ENCODE results near the gene OR11L1.

DNA sequence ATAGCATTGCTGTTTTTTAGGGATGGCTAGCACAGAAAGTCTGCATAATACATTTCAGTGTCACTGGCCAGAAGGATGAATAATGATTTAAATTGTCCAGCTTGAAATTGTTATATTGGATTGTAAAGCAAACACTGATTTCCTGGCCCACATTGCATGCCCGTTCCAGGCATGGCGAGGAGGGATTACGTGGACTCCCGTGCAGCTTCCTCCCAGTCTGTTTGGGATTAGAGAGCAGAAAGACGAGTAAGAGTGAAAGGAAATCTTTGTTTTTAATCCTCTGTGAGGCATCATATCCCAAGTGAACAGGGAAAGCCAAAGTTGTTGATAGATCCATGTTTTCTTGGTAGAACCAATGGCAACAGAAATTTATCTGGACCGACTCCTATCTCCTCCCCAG is 23.7 kb upstream of the OR11L1 start:
- TF ChIP-seq, protein P1, sequence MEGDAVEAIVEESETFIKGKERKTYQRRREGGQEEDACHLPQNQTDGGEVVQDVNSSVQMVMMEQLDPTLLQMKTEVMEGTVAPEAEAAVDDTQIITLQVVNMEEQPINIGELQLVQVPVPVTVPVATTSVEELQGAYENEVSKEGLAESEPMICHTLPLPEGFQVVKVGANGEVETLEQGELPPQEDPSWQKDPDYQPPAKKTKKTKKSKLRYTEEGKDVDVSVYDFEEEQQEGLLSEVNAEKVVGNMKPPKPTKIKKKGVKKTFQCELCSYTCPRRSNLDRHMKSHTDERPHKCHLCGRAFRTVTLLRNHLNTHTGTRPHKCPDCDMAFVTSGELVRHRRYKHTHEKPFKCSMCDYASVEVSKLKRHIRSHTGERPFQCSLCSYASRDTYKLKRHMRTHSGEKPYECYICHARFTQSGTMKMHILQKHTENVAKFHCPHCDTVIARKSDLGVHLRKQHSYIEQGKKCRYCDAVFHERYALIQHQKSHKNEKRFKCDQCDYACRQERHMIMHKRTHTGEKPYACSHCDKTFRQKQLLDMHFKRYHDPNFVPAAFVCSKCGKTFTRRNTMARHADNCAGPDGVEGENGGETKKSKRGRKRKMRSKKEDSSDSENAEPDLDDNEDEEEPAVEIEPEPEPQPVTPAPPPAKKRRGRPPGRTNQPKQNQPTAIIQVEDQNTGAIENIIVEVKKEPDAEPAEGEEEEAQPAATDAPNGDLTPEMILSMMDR (IDR thresholded peaks at IDR 0.05), result no peak
- TF ChIP-seq POLR2A (IDR thresholded peaks at IDR 0.05), result no peak

Measured in Peyer's patch (tissue), 4 donors.